ENCODE data around the gene CD40.

CD40 gene

DNA sequence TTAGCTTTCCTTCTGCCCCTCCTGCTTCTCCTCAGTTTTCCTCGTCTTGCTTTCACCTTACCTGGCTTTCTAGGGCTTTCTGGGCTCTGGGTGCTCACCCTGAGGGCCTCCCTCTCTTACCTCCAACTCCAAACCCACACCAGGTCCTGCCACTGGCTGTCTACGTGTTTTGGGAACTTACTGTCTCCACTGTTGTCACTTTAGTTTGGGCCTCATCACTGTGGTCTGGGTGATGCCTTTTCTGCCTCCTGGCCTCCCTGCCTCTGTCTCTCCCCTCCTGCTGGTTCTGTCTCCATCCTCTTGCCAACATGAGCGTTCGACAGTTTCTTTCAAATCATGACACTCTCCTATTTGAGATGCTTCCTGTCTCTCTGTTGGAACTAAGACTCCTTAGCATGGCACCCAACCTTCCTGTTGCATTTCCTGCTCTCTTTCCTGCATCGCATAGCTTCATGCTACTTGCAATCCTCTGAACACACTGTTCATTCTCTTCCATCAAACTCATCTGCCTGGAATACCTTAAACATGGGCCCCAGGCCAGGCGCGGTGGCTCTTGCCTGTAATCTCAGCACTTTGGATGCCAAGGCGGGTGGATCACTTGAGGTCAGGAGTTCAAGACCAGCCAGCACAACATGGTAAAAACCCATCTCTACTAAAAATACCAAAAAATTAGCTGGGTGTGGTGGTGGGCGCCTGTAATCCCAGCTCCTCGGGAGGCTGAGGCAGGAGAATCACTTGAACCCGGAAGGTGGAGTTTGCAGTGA is 5.5 kb downstream of the CD40 start:
- no peak for FAIRE-seq

DNA sequence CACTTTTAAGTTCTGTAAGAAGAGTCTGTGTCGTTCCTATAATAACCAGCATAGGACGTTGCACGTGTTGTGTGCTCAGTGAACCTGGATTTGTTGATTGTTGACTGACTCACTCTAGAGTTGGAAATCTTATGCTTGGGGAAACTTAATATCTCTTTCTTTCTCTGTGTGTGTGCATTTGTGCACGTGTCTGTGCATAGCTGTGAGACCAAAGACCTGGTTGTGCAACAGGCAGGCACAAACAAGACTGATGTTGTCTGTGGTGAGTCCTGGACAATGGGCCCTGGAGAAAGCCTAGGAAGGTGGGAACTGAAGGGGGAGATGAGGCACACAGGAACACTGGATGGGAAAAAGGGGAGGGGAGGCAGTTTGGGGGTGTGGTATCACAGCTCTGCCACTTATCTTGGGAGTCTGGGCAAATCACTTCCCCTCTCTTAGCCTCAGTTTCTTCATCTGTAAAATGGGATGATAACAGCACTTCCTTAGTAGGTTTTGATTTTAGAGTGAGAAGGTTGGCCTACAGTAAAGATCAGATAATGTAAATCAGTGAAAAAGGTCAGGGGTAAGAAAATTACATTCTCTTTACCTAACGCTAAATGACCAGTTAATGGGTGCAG is 8.4 kb downstream of the CD40 start:
- FAIRE-seq = no peak

DNA sequence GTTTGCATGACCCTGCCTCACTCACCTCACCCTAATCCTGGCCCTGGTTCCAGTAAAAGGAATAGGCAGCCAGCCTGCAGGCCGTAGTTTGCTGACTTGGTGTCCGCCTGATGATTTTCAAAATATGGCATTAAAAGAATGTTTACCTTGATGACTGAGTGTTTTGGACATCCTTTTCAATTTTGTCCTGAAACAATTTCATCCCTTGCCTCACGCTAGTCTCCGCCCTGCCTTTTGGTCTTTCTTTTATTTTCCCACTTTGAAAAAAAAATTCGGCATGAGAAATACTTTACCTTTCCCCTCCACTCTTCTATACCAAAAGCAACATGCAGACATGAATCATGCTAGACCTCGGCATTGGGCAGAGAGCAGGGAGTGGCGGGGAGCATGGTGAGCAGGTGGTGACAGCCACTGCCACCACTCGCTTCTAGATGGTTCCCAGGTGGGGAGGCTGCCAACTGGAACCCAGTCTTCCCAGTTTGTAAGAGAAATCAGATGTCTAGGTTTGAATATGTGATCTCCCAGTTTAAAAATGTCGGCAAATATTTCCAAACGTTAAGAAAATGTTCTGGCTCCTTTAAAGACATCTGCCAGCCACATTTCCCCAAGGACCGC is 9.4 kb downstream of the CD40 start:
- no peak for FAIRE-seq

DNA sequence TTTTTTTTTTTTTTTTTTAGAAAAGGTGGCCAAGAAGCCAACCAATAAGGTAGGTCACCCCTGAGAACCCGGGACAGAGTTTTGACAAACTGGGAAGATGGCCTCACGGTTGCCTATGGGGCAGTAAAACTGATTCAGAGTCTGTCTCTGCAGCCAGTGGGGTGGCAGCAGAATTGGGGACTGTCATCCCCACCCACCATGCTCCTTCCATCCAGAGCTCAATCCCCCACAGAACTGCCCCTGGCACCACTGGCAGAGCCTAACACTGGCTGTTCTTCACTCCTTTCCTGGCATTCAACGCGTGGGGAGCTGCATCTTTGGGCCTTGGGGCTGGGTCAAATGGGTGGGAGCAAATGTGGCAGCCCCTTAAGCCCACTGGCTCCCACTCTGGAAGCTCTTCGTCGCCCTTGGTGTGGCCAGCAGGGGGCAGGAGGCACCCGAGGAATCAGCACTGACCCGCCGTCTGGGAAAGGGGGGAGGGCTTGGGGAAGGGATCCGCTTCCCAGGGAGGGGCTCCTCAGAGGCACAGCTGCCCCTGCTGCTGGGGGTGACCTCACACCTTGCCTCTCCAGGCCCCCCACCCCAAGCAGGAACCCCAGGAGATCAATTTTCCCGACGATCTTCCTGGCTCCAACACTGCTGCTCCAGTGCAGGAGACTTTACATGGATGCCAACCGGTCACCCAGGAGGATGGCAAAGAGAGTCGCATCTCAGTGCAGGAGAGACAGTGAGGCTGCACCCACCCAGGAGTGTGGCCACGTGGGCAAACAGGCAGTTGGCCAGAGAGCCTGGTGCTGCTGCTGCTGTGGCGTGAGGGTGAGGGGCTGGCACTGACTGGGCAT is 10.4 kb downstream of the CD40 start:
- no peak for FAIRE-seq

DNA sequence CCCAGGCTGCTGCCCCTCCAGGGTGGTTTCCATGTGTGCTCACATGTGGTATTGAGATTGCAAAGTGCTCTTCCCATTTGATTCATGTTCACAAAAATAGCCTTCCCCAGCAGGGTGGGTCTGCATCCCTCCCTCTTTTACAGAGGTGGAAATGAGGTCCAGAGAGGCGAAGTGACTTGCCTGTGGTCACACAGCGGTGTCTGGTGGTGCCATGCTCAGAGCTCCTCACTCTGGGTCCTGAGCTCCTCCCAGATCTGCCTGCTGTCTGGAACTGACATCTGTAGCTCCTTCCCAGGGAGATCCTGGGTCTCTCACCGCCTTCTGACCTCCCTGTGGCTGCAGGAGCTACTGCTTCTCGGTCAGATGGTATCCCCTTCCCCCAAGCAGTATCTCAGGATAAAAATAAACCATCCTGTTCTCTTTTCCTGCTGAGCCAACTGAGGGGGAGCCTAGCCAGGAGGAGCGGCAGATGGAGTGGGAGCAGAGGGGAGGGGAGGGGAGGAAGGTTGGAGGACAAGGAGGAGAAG is 11.9 kb downstream of the CD40 start:
- FAIRE-seq = no peak

DNA sequence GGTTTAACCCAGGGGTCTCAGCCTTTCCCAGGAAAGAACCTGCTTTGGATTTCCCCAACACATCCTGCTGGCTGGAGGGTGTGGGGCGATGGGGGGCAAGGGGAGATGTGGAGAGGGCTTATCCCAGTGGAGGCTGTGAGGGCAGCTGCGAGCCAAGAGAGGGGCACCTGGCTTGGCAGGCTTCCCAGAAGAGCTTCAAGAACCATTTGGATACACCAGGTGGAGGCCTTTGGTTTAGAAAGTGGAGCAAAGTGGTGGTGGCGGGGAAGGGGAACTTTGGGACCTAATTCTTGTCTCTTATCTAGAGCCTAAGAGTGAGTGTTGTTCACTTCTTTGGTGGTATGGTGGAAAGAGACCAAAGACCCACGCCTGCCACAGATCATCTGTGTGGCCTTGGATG is 12.4 kb downstream of the CD40 start:
- FAIRE-seq = no peak

DNA sequence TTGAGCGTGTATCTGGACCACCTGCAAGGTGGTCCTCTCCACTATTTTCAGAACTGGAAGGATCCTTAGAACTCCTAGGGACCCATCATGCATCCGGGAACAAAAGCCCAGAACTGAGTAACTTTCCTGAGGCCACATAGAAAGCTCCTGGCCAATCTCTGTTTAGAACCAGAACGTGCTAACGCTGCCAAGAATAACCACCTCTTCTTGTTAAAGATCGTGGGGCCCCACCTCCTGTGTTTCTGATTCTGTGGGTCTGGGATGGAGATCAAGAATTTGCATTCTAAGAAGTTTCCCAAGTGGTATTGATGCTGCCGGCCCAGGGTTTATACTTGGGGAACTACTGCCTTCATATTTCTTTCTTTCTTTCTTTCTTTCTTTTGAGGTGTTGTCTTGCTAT is 13.3 kb downstream of the CD40 start:
- no peak for FAIRE-seq

DNA sequence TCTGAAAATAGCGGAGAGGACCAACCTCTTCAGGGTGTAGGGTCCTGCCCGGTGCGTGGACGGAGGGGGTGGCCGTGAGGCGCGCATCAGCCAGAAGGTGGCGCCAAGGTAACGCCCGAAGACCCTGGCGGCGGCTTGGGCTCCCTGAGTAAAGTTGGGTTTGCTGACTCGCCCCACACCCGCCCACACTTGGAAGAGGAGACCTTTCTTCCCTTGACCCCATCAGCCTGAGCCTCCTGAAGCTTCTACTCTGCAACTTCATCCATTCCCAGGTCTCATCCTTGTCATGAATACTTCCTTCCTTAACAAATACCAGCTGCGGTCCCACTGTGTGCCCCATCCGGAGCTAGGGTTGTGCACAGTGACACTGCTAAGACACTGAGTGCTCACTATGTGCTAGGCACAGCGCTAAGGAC is 14.6 kb downstream of the CD40 start:
- FAIRE-seq = no peak

DNA sequence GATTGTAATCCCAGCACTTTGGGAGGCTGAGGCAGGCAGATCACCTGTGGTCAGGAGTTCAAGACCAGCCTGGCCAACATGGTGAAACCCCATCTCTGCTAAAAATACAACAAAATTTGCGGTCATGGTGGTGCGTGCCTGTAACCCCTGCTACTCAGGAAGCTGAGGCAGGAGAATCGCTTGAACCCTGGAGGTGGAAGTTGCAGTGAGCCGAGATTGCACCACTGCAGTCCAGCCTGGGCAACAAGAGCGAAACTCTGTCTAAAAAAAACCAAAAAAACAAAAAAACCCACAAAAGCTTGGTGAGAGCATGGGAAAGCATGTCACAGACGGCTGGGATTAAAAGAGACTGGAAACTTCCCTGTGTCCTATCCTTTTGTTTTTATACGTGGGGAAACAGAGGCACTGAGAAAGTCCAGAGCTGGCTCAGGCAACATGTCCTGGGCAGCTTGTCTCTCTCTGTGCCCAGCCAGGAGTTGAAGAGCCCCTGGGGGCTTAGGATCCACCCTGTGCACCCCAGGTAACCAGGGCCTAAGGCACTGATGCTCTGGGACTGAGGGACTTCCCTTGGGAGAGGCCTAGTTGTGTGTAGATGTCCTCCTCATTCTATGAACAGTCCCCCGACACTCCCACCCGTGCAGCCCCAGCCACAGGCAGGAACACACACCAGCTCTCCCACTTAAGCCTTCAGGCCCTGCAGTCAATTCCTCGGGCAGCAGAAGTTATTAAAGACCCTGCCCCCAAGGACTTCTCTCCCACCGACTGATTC is 16.0 kb downstream of the CD40 start:
- FAIRE-seq = no peak

DNA sequence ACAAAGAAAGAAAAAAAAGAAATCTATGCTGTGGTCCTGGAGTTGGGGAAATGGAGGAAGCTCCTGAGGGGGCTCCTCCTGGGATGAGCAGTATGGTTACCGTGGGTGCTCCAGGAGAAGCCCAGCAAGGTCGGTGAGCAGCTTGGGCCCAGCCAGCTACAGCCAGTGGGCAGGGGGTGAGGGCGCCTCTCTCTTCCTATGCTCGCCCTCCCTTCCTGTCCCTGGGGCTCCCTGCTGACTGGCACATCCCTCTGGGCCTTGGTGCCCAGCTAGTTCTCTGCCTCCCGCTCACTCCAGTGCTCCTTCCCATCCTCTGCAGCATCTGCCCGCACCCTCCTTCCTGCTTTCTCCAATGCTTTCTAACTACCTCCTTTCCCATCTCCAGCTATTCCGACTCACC is 16.6 kb downstream of the CD40 start:
- no peak for FAIRE-seq

DNA sequence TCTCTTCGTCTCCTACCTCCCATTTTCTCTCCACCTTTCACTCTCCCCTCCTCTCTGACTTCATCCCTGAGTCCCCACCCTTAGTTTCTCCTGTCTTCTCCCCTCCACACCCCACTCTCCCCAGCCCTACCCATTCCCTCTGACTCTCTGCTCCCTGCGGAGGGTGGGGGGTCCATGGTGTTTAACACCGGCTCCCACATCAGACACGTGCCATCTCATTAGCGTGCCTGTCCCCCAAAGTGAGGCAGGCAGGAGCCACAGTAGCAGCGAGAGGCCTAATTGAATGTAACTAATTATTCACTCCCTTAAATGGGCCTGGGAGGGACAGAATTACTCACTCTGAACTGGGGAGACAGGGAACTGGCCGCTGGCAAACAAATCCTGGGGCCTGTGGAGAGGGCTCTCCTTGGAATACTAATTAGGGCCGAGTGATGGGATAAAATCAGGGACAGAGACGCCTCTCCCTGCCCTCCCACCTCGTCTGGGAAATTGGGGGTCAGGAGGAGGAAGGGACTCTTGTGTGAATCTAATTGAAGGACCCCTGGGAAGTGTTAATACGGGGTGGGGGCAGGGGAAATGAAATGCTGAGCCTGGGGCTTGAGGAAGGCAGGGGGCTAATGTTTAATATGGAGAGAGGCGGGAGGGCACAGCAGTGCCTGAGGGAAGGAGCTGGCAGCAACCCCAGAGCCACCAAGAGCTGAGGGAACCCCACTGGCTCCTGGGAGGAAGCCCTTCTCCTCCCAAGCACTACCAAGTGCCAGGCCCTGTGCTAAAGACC is 17.9 kb downstream of the CD40 start:
- FAIRE-seq = no peak

DNA sequence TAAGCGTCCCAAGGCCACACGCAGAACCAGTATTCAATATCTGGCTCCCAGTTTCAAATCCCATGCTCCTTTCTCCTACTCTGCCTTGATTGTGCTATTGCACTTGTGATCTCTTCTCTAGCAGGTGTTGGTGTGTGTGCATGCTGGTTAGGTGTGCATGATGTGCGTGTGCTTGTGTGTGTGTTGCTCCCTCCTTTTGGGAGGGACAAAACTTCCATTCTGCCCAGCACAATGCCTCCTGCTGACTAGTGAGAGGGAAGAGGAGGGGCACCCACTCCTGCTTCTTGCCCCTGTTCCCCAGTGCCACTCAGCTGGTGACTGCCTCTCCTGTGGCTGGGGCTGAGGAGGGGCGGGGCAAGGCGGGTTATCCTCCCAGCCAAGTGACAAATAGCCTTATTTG is 19.7 kb downstream of the CD40 start:
- FAIRE-seq = no peak

DNA sequence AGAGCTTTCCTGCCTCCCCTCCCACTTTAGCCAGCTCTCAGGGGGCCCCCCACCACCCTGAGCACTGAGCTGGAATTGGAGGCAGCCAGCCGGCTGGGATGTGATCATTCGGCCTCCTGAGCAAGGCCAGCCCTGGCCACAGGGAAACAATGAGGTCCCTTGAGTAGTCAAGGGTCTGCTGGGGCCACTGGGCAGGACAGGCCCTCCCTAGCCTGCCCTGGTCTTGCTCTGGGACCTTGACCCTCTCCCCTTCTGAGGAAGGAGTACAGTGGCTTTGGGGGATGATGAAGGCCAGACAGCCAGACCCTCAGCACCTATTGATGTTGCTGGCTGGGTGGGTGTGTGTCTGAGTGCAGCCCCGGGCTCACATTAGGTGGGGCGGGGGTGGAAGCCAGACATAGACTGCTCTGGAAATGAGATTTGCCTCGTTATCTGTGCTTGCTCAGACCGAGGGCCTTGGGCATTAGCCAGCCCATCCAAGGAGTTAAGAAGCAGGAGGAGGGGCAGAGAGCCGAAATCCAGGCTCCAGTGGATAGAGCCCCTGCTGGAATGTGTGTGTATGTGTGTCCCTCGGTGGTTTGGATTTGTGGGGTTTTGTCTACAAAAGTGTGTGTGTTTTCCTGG is 21.3 kb downstream of the CD40 start:
- no peak for FAIRE-seq

DNA sequence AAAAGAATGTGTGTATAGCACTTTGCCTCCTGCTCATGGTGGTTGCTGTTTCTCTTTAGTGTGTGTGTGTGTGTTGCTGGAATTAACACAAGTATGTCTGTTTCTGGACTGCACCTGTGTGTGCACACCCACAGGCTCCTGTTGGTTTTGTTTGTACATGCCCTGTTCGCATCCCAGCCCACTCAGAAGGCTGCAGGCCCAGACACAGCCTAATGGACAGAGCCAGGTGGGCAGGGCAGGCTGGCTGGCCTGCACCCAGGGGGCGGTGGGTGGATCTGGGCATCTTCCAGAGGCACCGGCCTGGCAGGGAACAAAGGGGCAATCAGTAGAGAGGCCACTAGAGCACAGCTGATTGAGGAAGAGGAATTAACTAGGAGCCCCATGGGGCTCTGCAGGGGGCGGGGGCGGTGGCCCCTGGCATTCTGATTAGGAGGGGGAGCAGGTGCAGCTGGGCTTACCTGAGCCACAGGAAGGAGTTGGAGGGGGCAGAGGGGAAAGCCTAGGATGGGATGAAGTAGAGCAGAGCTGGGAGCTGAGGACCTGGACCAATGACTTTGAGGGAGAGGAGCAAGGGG is 21.9 kb downstream of the CD40 start:
- no peak for FAIRE-seq

DNA sequence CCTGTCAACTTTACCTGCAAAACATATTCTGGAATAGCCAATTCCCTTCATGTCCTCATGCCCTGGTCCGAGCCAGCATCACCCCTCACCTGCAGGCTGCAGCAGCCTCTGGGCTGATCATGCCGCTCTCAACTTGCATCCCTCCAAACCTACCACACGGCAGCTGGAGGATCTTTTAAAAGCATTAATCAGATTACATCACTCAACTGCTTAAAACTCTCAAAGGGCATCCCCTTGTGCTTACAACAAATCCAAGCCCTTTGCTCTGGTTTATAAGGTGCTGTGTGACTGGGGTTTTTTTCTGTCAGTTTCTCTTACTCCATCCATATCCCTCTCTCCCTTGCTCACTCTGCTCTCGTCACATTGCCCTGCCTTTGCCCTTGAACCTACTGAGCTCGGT is 24.0 kb downstream of the CD40 start:
- FAIRE-seq = no peak

DNA sequence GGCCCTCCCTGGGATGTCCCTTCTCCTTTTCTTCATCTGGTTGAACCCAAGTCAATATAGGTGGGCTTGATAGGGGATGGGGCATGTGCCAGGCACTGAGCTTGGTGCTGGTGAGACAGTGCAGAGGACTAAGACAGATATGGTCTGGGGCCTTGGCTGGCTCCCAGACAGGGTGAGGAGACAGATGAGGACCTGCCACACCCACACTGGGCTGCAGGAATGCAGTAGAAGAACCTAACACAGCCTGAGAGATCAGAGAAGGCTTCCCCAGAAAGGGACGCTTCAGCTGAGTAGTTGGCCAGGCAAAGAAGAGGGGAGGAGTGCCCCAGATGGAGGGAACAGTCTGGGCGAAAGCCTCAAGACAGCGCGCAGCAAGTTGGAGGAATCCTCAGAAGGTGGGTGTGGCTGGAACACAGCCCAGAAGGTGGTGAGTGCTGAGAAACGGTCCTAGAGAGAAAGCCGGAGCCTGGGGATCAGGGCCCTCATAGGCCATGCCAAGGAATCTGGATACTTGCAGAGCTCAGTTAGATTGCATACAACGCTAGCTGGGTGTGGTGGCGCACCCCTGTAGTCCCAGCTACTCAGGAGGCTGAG is 26.4 kb downstream of the CD40 start:
- FAIRE-seq = no peak

DNA sequence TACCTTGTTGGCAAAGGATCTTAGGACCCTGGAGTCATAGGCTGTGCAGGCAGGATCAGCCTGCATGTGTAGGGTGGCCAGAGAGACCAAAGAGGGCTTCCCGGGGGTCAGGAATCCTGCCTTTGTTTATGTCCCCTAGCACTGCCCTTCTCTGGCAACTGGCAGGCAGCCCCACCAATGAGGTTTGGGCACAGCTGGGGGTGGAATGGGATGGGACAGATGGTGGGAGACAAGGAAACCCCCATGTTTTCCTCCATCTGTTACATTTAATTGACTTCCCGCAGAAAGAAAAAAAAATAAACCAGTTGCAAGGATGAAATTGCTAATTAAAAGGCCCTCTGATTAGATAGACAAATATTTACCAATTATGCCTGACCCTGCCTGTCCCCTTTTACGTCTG is 27.6 kb downstream of the CD40 start:
- no peak for FAIRE-seq

DNA sequence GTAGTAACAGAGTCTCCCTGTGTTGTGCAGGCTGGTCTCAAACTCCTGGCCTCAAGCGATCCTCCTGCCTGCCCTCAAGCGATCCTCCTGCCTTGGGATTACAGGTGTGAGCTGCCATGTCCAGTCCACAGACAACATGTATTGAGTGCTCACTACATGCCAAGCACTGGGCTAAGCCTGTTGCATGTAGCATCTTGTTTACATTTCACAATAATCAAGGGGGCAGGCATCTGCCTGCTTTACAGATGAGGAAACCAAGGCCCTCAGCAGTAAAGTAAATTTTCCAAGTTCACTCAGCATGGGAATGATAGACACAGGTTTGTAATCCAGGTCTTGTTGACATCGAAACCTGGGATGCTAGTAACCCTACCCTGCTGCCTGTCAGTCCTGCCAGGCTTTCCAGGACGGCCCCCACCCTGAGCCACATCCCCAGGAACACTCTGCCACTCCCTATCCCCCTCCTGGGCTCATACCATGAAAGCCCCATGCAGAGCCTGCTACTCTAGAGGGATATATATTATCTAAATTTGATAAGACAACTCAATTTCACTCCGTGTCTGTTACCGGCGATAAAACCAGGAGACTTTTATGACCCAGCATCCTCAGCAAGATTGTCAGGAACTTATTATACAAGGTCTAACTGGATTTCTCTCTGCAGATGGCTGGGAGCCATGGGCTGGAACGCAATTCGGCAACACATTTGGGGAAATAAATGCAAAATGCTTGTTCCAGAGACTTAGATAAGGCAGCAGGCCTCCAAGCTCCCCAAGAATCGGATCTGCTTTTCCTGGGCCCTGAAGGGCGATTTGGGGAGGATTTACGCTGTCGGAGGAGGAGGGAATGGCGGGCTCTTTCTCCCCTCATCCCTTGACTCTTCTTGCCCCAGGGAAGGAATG is 30.4 kb downstream of the CD40 start:
- FAIRE-seq = no peak

DNA sequence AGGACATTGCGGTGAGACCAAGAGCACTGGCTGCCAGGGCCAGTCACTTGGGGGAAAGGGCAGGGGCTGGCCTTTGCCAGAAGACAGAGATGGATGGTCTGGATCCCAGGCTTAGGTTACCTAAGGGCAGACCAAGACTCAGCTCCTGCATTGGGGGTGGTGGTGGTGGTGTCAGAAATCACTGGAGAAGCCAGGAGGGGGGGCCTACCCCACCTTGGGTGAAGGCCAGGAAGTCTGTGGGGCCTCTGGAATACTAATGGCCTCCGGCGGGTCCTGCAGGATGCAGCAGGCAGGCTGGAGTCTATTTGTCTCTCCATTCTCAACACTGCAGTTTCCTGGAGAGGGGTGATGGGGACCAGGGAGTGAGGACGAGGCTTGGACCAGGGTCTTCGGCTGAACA is 32.8 kb downstream of the CD40 start:
- FAIRE-seq = no peak

All from islet of Langerhans (tissue), 1 donor.